NCI-H2196 treated with DMSO at 0.1 percent for 48 hours (cell line): Measurements from ENCODE around the gene KPNA4.
A peak's percentile ranks its signal among the peaks of the same experiment; 100 is the strongest.

Experiments
- DNase-seq: peaks from one replicate; lab custom pipeline; 2025; ENCODE audit not compliant: unreplicated experiment; lab: John Stamatoyannopoulos, UW

Gene KPNA4

DNA sequence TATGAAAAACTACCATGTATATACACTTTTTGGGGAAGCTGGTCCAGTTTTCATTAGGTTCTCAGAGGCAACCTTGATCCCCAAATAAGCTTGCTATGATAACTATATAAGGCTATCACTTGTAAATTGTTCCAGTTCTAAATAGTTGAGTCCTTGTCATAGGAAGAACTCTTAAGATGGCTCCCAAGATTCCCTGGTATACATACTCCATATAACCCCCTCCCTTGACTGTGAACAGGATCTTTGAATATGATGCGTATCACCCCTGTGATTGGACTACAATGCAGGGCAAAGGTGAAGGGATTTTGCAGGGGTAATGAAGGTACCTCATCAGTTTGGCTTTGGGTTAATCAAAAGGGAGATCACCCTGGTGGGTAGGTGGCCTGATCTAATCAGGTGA lies 67.2 kb downstream of the KPNA4 start:
- no peak for DNase-seq

DNA sequence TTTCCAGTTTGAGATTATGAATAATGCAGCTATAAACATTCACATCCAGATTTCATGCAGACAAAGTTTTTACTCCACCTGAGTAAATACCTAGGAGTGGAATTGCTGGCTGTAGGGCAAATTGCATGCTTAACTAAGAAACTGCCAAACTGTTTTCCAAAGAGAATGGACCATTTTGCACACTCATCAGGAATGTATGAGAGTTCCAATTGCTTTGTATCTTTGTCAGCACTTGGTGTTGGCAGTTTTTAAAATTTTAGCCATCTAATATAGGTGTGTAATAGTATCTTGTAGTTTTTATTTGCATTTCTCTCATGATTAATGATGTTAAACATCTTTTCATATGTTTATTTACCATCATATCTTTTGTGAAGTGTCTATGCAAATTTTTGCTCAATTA lies 75.2 kb downstream of the KPNA4 start:
- no peak for DNase-seq

DNA sequence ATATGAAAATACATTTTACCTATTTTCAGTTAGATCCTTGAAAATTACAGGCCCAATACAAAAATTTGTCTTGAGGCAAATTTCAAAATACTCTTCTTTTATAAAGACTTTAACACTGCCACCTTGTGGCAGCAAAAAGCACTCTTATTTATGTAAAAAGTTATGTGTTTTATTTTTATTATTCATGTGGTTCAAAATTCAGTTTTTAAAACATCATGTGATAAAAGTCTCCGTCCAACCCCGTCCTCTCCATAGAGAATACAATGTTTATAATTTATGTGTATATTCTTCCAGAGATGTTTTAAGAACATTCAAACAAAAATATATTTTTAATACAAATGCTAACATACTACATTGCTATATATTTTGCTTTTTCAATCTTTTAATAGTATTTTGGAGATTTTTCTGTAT lies 78.9 kb downstream of the KPNA4 start:
- peak; percentile 27 for DNase-seq

DNA sequence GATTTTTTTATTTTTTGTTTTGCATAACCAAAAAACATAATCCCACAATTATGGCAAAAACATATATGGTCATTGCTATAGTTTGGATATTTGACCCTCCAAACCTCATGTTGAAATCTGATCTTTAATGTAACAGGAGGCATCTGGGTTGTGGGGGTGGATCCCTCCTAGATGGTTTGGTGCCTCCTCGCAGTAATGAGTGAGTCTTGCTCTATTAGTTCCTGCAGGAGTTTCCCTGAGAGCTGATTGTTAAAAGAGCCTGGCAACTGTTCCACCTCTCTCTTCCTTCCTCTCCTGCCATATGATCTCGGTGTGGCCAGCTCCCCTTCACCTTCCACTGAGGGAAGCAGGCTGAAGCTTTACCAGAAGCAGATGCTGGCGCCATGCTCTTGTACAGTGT lies 82.6 kb downstream of the KPNA4 start:
- DNase-seq: no peak

DNA sequence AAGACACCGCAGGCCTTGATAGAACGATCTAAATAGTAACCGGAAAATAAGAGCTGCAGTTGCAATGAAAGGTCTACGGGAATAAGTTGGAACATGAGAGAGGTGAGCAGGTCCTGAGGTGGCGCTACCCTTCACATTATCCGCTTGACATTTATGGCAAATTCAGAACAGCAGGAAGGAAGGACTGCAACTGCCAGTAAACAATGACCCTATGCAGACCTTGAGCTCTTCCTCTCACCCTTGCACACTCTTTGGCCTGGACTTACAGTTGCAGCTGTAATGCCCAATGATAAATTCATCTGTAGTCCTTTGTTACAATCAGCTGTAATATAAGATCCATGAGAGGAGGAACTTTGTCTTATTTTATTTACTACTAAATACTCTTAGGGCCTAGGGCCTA lies 83.5 kb downstream of the KPNA4 start:
- no peak for DNase-seq

DNA sequence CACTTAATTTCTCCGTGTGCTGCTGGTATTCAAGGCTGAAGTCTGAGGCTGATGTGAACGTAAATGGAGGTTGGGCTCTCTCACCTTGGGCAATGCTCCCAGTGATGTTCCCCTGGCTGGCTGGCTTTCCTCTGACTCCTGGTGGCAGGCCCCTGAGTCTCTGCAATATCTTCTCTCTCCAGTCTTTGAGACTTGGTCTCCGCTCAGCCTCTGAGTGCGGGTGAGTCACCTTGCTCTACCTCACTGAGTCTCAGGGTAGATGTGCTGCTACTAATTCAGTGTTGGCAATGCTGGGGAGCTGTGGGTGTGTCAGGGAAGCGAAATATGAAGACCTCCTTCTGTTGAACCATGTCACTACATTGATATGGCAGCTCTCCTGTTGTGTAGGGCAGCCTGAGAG lies 84.4 kb downstream of the KPNA4 start:
- DNase-seq: no peak

DNA sequence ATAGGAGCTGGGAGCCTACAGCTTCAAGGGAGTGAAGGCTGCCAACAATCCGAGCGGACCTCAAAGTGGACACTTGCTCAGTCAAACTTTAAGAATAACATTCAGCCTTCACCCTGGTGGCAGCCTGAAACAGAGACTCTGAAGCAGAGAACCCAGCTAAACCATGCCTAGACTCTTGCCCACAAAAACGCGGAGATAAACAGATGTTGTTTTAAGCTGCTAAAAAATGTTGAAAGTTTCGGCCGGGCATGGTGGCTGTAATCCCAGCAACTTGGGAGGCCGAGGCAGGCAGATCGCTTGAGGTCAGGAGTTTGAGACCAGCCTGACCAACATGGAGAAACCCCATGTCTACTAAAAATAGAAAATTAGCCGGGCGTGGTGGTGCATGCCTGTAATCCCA lies 86.0 kb downstream of the KPNA4 start:
- DNase-seq: no peak

DNA sequence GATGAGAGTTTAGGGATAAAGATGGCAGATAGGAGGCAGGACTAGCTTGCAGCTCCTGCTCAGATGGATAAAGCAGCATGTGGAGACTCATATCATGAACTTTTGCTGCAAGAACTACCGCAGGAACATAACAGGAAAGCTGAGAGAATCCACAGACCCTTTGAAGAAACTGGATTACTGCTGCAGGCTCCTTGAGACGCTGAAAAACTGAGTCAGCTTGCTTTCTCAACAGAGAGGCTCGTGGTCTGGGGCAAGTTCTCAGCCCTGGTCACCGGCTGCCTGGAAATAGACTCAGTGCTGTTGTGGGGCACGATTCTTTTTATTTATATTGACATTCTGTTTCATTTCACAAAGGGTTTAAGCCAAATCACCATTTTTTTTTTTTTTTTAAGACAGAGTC lies 87.0 kb downstream of the KPNA4 start:
- DNase-seq: no peak

DNA sequence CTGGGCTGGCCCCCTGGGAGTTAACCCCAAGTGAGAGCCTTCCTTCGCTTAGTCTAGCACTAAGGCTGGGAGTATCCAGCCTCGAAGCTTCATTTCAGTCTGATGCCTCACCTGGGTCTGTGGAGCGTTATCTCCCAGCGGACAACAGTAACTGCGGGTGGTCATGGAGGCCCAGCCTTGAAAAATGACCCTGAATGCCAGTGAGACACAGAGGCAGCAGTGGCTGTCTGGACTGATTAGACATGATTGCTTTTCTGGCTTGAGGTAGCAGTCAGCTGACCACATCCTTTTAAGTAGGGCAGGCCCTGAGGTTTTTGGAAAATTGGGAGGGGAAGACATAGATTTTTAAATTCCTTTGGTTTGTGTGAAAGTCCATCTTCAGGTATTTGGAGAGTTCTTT lies 87.6 kb downstream of the KPNA4 start:
- DNase-seq: no peak

DNA sequence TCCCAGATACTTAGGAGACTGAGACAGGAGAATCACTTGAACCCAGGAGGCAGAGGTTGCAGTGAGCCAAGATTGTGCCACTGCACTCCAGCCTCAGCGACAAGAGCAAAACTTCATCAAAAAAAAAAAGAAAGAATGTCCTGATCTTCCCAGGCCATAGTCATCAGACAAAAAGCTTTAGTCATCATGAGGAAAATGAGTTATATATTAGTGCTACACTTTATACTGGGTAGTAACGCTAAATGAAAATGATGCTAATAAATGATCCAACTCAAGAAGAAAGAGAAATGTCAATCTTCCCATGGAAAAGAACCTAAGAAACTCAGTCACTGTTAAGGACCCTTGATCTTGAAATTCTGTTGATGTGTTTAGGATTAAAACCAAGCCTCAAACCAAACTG lies 89.5 kb downstream of the KPNA4 start:
- no peak for DNase-seq

DNA sequence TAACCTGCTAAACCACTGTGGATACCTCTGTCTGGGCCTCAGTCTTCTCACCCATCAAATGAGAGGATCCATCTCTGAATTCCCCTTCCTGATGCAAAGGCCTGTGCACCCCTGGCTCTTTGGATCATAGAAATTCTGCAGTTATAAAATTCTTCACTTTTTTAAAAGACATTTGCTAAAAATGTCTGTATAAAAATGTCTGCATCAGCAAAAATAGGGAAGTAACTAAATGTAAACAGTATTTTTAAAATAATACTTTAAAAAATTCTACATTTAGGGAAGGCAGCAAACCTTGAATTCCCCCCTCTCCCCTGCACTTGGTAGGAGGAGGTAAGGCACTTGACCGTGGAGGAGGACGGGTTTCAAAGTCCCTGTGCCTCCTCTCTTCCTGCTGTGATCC lies 90.2 kb downstream of the KPNA4 start:
- no peak for DNase-seq

DNA sequence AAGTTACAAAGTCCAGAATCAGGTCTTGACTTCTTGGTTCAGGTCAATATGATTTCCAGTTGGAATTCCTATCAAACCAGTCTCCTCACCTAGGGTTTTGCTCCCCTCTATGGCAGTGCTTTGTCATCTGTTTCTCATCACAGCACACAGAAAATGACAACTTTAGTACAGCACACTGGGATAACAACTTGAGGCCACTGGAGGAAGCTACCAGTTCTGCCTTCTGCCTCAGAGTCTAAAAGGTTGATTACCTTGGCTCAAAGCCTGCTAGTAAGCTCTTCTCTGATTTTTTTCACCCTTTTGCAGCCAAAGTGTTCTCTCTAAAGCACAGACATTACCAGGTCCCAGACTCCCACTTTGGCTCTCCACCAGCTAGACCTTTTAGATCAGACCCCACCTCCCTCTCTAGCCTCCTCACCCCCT lies 90.9 kb downstream of the KPNA4 start:
- DNase-seq: no peak

DNA sequence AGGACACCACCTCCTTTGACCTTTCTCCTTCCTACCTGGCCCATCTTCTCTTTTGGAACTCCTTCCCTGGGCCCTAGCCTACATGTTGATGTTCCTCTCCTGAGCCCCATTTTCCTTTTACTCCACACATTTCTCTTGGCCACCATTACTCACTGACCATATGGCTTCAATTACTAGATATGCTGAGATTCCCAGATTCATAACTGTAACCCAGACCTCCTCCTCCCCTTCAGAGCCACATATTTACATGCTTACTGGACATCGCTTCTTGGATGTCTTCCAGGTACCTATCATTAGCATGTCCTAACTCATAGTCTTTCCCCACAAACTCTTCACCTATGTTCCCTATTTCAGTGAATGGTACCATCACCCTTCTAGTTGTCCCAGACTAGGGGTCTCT lies 91.4 kb downstream of the KPNA4 start:
- no peak for DNase-seq

DNA sequence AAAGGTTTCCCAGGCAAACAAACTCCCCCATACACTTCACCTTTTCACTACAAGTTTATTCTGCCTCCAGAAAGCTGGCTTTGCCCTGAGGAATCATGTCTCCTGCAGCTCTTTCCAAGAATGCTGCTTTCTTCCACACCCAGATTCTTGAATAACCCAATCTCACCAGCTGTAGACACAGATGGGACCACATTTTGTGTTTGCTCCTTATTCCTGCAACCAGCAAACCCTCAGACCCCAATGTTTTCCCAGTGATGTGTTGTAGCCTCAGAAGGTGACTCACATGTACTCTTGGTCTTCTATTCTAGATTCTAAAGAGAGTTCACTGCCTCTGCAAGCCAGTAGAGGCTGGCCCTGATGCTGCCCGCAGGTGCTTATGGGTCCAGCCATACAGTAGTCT lies 92.2 kb downstream of the KPNA4 start:
- no peak for DNase-seq

DNA sequence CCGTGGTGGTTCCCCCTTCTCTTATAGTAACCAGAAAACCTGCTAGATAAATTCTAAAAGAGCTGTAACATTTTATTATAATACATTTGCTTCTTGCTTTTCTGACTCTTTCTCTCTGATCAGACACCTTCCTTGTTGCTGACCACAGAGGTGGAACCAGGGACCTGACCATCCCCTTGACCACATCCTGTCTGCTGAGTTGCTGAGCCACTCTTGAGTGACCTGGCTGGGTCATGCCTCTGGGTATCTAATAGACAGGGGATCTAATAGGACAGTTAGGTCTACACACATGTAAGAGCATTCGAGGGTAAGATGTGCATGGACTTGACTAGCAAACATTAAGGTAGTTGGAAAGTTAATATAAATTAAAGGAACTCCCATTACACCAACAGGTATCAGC lies 93.0 kb downstream of the KPNA4 start:
- no peak for DNase-seq

DNA sequence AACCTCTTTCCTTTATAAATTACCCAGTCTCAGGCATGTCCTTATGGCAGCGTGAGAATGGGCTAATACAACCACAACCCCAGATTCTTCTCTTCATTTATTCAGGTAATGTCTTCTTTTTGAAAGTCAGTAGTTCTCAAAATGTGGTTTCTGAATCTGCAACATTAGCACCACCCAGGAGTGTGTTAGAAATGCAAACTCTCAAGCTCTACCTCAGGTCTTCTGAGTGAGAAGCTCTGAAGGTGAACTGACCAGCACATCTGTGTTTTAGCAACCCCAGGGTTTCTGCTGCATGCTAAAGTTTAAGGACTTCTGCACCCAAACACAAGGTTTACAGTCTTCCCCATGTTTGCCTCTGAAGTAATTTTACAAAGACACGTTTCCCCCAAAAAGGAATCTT lies 93.5 kb downstream of the KPNA4 start:
- no peak for DNase-seq

DNA sequence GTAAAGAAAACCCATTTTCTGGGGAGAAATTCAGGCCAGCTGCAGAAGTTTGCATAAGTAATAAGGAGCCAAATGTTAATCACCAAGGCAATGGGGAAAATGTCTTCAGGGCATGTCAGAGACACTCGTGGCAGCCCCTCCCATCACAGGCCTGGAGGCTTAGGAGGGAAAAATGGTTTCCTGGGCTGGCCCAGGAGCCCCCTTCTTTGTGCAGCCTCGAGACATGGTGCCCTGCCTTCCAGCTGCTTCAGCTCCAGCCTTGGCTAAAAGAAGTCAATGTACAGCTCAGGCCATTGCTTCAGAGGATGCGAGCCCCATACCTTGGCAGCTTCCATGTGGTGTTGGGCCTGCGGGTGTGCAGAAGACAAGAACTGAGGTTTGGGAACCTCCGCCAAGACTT lies 95.2 kb downstream of the KPNA4 start:
- no peak for DNase-seq

DNA sequence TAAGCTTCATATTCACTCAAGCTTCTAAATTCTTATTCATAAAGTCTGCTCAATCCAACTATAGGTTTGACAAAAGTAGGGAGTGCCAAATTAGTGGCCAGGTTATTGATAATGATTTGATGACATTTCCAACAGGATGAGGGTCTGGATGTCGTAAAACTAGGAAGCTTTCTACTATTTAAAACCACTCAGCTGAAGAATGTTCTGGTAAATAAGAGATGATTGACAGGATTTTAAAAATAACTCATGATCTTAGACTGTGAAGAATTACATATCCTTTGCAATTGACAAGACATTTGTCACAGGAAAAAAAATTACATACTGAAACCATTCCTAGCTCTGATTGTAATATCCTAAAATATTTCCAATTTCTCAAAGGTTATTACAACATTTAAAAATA lies 100.4 kb downstream of the KPNA4 start:
- DNase-seq: no peak

DNA sequence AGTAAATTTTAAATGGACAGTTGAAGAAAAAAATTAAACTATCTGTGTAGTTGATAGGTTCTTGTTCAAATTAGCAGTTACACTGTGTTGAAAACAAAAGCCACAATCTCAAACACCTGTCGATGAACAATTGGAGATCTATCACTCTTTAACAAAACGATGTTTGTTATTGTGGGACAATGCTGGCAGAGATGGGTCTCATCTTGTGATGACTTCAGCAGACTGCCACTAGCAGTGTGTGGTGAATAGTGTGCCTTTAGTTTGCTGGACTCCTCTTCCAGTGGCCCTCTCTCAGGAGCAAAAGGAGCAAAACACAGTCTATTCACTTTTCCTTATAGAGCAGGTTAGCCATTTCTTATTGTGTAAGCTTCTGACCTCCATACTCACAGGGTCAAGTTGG lies 101.0 kb downstream of the KPNA4 start:
- DNase-seq: no peak

DNA sequence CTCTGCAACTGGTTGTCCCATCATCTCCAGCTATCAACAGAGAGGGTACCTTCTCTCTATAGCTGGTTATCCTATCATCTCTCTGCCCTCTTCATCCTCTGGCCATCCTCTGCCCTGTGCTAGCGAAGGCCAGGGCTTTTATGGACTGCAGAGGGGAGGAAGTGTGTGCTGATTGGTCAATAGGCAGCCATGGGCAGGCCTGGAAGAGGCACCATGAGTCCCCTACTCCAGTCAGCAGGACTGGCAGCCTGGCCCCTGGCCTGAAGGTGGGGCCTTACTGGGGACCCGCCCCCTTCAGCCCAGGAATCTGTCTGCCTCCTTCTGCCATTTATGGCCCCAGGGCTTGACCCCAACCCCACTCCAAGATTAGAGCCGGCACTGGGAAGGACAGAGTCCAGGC lies 105.3 kb downstream of the KPNA4 start:
- DNase-seq: no peak

DNA sequence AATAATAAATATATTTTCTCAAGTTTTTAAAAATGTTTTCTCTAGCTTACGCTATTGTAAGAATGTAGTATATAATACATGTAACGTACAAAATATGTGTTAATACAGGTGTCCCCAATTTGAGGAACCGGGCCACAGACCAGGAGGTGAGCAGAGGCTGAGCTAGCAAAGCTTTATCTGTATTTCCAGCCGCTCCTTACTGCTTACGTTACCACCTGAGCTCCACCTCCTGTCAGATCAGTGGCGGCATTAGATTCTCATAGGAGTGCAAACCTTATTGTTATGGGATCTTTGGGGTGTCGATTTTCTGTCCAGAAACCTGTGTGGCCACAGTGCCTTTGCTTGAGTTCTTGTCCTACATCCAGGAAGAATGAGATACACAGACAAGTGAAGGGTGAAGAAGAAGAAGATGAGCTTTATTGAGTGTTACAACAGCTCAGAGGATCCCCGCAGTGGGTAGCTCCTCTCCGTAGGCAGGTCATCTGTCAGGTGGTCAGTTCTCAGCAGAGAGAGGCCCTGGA lies 105.9 kb downstream of the KPNA4 start:
- DNase-seq: no peak

DNA sequence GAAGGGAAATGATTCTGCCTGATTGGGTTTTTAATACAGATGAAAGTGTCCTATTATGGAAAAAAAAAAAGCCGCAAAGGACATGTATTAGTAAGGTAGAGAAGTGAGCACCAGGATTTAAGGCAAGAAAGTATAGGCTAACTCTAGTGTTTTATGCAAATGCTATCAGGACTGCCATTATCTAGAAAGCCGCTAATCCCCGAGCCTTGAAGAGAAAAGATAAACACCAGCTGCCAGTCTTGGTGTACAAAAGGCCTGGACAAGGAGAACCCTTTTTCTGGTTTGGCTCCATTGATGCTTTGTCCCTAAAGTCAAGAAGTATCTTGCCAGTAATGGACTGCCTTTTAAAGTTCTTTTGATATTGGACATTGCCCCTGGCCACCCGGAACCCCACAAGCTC lies 107.2 kb downstream of the KPNA4 start:
- DNase-seq: no peak

DNA sequence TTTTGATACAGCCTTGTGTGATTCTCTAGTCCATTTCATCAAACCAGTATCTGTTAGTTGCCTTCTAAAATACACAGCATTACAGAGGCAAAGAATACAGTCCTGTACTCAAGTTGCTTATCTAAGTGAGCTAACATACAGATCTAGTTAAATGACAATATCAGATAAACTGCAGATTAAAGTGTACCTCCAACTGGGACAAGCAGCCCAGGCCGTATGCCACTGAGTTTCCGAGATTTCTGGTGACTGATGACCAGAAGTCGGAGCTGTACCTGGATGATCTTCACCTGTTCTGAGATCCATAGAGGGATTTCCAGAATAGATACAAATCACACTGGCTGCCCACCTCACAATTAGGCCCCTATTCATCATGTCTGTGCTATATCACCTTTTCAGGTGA lies 109.5 kb downstream of the KPNA4 start:
- DNase-seq: no peak

DNA sequence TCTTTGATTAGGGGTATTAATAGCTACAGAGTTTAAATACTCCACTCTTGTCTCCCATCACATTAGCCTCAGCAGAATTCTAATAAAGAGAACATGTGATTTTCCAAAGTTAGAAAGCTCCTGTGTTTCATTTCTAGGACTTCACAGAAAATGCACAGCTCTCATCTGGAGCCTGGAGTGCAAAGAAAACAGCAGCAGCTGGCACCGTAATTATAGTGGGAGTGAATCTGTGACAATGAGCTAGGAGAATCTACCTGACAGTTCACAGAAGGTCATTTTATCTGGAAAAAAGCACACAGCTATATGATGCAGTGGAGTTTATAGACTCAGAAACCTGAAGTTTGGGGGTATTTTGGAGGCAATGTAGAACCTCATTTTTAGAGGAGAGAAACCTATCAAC lies 110.4 kb downstream of the KPNA4 start:
- no peak for DNase-seq
